Fibroblast of mammary gland (primary cell): Measurements from ENCODE around the gene MCU.
"Not testable (repeated sequence)": the region's sequence is repeated elsewhere in the genome, so short reads cannot be mapped to it uniquely, and the experiment has no call there.

ENCODE experiments used
- DNase-seq: peaks from one replicate; pipeline ENCODE4 v3.0.0-alpha.2; 2010; ENCODE audit warnings: low read depth
- H3K4me3 ChIP-seq: 2 replicates; pipeline ENCODE4 v1.5.1; 2011; ENCODE audit warnings: low read depth, mild to moderate bottlenecking, low read length, moderate library complexity; ENCODE audit not compliant: control insufficient read depth
- CTCF ChIP-seq: conservative IDR thresholded peaks from 2 replicates; pipeline ENCODE4 v1.5.1; 2011; ENCODE audit warnings: low read depth, low read length, inconsistent platforms; ENCODE audit not compliant: control insufficient read depth, insufficient read depth

Gene MCU

GRCh38 chr10:72910705-72911104, 218.8 kb downstream of the MCU start:
- no peak for DNase-seq
- H3K4me3 ChIP-seq = no peak overlapping the region
- TF ChIP-seq CTCF = no peak

DNA sequence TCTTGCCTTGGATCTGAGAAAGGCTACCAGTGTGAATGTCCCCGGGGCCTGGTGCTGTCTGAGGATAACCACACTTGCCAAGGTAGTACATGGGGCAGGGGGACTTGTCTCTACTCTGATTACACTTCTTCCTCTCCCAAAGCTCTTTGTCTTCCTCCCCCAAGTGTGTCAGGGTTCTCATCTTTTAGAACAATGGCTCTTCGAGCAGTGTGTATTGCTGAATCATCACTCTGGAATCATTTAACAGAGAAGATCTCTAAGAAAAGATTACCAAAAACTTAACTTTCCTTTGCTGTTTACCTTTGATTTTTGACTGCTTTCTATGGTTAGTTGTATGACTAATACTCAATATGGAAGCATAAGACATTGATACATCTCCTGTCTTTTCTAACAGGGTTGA, 219.8 kb downstream of the MCU start:
- no peak overlapping the region for H3K4me3 ChIP-seq
- no peak for DNase-seq
- no peak for TF ChIP-seq CTCF

- DNase-seq = no peak
- no peak overlapping the region for H3K4me3 ChIP-seq
- no peak for TF ChIP-seq CTCF
Measured at GRCh38 chr10:72912736-72913135, 220.8 kb downstream of the MCU start.

GRCh38 chr10:72913287-72913686, 221.3 kb downstream of the MCU start:
- DNase-seq = no peak
- TF ChIP-seq CTCF = no peak
- H3K4me3 ChIP-seq = no peak overlapping the region

- H3K4me3 ChIP-seq, DNase-seq: not testable (repeated sequence)
Measured at GRCh38 chr10:72917201-72917600, 225.3 kb downstream of the MCU start.

- not testable (repeated sequence) for H3K4me3 ChIP-seq, DNase-seq
Measured at GRCh38 chr10:72917803-72918332, 225.9 kb downstream of the MCU start.

GRCh38 chr10:72918352-72918751, 226.4 kb downstream of the MCU start:
- no peak overlapping the region for H3K4me3 ChIP-seq
- no peak for TF ChIP-seq CTCF
- no peak for DNase-seq

DNA sequence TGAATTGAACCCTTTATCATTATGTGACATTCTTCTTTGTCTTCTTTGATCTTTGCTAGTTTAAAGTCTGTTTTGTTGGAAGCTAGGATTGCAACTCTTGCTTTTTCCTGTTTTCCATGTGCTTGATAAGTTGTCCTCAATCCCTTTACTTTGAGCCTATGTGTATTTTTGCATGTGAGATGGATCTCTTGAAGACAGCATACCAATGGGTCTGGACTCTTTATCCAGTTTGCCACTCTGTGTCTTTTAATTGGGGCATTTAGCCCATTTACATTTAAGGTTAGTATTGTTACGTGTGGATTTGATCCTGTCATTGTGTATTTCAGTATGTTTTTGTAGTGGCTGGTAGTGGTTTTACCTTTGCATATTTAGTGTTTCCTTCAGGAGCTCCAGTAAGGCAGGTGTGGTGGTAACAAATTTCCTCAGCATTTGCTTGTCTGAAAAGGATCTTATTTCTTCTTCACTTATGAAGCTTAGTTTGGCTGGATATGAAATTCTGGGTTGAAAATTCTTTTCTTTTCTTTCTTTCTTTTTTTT, 229.3 kb downstream of the MCU start:
- DNase-seq = peak; percentile 10
- H3K4me3 ChIP-seq = not testable (repeated sequence)
